ENCODE measurements around the gene SAMSN1.

The SAMSN1 gene

GRCh38 chr21:14483296-14483695 lies 62.8 kb downstream of the SAMSN1 start:
- DNase-seq, result no peak

GRCh38 chr21:14482165-14482564 lies 64.0 kb downstream of the SAMSN1 start:
- peak; percentile 31 for DNase-seq

DNA sequence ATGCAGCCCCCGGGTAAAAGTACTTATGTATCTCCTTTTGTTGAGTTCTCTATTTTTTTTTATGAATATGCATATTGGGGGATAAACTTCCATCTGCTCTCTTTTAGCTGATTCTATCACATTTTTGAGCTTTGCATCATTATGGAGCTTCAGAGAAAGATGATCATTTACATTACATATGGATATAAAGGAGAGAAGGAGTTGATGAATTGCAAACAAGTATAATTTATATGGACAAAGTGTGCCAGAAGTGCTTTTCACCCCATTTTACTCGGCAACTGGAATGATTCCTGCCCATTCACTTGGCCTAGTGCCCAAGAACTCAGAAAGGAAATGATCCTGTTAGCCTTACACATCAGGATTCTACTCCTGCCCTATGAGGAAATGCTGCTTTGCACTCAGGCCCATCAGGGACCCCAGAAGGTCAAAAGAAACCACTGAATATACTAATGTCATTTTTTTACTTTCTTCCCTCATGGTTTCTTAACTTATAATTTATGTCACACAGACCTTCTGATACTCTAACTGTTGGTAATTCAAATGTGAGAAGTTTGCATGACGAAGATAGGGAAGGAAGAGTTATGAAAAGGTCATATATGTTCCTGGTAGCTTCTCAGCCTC lies 65.6 kb downstream of the SAMSN1 start:
- no peak for DNase-seq

- no peak for DNase-seq
These were observed 66.8 kb downstream of the SAMSN1 start for GRCh38 chr21:14479241-14479786.

GRCh38 chr21:14477841-14478240 lies 68.3 kb downstream of the SAMSN1 start:
- DNase-seq, result no peak

DNA sequence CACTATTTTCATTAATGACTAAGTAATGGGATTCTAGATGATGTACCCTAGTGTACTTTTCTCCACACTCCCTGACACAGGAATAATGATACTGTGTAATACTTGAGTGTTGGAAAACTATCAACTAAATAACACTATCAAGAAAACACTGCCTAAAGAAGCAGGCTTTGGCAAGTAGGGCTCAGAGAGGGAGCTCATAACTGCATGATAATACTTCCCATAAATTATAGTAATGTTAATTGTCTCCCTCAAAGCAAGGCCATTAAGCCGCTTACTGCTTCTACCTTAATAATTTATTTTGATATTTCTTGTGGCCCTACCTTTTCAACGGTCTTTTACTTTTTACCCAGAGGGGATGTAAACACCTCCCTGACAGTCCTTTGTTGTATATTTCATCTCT lies 69.0 kb downstream of the SAMSN1 start:
- DNase-seq, result no peak

GRCh38 chr21:14474995-14475394 lies 71.1 kb downstream of the SAMSN1 start:
- no peak for DNase-seq

- DNase-seq, result no peak
These were observed 76.5 kb downstream of the SAMSN1 start for GRCh38 chr21:14469641-14470040.

GRCh38 chr21:14466715-14467114 lies 79.4 kb downstream of the SAMSN1 start:
- no peak for DNase-seq

GRCh38 chr21:14457762-14458161 lies 88.4 kb downstream of the SAMSN1 start:
- no peak for DNase-seq

DNA sequence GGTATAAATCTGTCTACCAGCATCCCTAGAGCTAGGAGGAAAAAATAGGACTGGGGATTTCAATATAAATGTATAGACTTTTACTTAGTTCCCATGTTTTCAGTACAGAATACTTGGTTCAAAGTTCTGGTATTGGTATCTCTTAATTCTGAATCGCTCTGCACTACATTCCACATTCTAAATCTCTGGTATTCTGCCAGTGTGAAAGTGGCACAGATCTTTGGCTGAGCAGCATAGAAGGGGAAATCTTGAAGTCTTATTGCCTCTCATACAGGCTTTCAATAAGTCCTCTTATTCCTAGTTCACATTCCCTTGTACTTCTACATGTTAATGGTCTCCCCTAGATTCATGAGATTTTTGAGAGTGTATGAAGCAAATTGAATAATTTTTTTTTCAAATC lies 89.2 kb downstream of the SAMSN1 start:
- no peak for DNase-seq

DNA sequence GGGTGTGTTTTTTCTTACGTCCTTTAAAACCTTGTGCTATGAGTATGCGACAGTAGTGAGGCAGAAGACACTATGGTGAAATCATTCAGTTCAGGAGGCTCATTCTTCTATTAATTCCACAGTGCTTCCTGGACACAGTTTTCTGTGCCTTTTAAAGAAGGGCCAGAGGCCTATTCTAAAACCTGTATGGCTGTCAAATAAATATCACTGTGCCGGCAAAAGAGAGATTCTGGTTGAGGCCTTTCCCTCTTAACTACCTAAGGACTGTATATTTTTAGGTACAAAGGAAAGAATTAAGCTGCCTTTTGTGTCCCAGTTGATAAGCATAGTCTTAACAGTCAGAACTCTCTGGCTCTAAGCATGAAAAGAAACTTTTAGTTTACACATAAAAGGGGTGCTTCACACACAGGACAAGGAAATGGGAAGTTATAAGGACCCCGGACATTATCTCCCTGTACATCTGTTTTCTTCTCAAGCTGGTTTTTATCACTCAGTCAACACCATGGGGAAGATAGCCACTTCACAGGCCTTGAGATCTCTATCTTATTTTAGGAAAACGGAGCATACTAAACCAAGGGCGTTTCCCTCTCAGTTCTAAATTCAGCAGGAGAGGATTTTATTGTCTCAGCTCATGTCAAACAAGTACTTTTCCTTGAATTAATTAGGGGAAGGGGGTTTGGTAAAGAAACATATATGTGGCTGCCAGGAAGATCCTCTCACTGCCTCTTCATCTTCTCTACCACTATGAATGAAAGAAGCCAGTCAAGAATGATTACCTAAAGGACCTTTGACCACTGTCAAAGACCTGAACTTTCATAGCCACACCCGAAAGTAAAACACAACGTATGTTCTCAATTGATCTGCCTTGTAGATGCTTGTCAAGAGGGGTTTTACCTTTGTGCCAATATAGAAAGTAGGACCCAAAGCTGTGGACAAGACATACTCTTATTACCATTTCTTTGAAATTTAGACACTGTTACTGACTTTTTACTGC lies 91.8 kb downstream of the SAMSN1 start:
- DNase-seq, result no peak

- DNase-seq, result peak; percentile 8
These were observed 92.6 kb downstream of the SAMSN1 start for GRCh38 chr21:14453339-14454015.

DNA sequence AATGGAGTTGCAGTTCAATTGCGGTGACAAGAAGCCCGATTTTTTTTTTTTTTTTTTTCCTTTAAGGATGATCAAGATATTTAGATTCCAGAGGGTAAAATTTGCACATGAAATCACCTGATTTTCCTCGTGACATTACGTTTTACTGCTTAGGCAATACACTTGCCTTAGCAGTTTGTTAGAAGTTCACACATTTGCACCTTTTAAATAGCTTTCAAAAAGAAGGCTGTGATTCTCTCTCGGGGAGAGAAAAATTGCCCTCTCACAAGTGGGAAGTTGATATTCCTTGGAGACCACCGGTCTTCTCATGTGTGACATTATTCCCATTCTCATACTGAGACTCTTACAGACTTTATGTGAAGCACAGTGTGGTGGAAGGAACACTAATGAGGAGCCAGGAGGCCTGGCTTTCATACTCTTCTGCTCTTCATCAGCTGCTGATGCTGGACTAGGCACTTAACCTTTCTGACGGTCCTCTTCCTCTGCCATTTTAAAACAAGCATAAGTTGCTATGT lies 93.3 kb downstream of the SAMSN1 start:
- DNase-seq, result no peak

DNA sequence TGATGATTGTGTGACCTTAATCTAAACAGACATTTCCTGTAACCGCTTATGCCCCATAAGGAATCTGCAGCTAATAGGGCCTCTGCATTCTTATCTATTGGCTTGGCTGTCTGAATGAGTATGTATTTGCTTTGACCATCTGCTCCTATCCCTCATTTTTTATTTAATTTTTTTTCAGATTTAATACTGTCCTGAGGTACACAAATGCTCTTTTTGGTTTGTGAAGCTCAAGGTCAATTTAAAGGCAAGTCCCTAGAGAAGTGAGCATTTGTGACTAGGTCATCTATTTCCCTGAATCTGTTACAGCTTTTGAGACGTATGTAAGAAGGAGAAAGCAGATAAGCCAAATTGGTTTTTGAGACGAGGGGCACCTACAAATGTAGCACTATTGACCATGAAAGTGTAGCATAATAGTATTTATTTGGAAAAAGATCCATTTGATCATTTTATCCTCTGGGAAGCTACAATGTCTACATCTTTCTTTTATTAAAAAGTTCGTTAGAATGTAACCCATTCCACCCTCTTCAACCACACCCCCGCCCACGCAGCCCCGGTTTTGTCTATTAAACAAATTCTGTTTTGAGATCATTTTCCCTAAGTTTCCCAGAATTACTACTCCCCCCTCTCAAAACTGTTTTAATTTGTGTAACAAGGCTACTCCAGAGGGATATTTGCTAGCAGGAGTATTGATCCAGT lies 93.9 kb downstream of the SAMSN1 start:
- DNase-seq, result peak; percentile 18

- DNase-seq, result no peak
These were observed 94.6 kb downstream of the SAMSN1 start for GRCh38 chr21:14451546-14451945.

- no peak for DNase-seq
These were observed 97.3 kb downstream of the SAMSN1 start for GRCh38 chr21:14448784-14449183.

DNA sequence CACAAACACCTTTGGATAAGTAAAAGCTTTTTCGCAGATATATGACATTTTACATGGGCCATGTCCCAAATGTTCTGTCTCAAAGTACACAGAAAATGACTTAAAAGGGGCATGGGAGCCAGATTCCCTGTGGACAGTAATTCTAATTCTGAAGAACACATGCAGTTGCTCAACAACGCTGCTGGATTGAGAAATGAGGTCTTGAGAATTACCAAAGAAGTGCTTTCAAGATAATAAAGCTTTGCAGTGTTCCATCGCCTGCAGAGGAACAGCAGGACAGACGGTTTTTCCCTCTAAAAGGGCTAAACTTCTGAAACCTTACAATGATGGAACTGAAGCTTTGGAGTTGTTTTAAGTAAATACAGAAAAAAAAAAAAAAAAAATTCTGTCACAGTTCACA lies 107.9 kb downstream of the SAMSN1 start:
- no peak for DNase-seq

- no peak for DNase-seq
These were observed 110.7 kb downstream of the SAMSN1 start for GRCh38 chr21:14435423-14435822.

Data from activated naive CD4-positive, alpha-beta T cell treated with Interleukin-2 at 50 U/mL for 16 hours (primary cell).